ENCODE data around the gene IL3.
"Not testable (repeated sequence)": the region's sequence is repeated elsewhere in the genome, so short reads cannot be mapped to it uniquely, and the experiment has no call there.

Gene IL3

DNA sequence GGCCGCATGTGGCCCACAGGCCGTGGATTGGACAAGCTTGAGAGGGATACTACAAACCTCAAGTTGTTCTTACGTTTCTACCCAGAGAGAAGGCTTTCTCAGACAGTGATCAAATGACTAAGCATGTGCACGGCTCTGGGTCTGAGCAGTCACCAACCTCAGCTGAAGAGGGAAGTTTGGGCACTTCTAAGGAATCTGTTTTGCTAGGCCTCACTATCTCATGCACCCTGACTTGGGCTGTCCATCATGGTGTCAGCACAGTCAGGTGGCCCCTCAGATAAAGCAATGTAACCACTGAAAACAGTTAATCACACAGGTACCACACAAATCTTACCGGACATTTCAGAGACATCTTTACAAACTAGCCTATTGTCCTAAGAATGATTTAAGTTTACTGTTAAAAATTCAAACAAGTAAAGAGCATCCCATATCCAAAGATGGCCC, 37.7 kb downstream of the IL3 start:
- no peak for DNase-seq

DNA sequence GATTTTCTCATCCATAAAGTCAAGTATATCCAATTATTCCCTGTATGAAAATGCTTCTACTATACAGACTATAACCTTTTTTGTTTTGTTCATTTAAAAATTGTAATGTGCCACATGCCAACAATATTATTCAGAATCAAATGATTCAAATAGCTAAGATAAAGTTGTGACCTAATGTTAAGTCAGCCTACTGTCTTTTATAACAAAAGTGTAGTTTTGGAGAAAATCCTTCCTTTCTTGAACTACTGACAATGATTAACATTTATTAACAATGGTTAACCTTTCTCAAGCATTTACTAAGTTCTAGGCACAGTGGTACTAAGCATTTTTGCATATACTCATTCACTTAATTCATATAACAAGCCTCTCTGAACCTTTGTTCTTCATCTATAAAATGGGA, 38.2 kb downstream of the IL3 start:
- no peak for DNase-seq

DNA sequence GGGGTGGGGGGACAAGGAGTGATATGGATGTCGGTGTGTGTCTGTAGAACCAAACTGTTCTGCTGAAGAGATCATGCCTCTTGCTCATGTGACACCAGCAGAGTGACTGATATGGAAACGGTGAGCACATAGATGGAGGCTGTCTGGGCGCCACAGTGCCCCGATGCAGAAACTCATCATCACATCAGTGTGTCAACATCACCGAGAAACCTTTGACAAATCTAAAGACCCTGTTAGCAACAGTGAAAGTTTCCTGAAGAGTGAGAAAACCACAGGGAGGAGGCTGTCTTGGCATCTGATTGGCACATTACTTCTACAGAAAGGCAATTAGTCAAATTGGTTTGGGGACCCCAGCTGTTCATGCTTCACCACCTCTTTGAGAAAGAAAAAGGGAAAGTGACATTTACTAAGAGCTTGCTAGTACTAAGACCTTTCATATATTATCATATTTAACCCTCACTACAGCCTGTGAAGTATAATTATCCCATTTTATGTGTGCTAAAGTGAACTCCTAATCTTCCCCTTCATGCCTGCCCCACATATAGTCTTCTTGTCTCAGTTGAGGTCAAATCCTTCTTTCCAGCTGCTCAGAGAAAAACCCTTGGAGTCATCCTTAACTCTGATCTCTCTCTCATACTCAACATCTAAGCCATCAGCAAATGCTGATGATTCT, 38.8 kb downstream of the IL3 start:
- DNase-seq: no peak

DNA sequence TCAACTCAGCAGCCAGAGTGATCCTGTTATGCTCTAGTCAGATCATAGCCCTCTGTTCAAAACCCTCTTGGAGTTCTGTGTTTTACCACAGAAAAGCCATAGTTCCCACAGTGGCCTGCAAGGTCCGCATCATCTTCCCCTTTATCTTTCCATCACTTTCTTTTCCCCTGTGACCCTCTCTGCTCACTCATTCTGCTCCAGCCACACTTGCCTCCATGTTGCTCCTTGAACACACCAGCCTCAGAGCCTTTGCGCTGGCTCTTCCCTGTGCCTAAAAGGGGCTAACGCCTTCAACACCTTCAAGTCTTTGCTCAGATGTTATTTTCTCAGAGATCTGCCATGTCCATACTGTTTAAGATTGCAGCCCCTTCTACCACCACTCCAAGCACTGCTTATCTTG, 39.5 kb downstream of the IL3 start:
- no peak for DNase-seq

DNA sequence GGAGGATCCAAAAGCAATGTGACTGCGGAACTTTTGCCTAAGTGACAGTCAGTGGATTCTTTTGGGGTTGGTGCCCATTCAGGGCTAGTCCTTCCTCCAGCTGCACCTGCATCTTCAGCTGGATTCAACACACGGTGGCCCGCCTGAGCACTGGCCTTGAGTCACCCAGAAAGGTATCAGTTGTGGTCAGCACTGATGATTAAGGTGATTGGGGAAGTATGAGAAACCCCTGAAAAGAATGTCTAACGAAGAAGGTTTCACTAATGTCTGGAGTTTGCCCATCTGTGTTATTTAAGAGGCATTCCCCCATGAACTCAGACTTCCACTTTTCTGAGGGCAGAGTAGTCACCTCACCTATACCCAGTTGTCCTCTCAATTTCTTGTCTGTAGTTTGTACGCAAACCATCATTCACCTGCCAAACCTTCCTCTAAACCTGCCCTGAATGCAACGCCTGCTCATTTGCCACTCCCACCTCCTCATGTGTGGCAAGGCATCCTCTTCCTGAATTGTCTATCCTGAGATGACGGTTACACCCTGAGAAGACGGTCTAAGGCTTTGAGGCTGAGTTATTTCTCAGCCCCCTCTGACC, 40.3 kb downstream of the IL3 start:
- DNase-seq: no peak

DNA sequence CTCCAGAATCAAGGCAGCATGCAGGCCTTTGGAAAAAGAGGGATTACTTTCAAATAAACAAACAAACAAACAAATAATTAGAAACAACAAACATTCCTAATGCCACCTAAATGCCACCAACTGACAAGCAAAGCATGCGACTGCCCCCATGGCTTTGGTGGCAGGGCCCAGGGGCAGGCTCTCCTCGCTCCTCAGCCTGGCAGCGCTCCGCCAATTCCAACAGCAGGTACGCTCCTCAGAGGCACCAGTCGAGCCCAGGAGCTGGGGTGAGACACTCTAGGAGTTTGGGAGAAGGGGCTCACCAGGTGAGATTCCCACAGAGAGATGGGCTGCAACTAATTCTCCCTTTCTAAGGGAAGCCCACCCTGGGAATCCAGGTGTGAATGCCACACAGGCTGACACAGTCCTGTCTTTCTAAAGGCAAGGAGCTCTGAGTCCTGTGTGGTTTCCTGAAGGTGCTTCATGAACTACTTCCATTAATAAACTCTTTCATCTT, 41.0 kb downstream of the IL3 start:
- DNase-seq: no peak

DNA sequence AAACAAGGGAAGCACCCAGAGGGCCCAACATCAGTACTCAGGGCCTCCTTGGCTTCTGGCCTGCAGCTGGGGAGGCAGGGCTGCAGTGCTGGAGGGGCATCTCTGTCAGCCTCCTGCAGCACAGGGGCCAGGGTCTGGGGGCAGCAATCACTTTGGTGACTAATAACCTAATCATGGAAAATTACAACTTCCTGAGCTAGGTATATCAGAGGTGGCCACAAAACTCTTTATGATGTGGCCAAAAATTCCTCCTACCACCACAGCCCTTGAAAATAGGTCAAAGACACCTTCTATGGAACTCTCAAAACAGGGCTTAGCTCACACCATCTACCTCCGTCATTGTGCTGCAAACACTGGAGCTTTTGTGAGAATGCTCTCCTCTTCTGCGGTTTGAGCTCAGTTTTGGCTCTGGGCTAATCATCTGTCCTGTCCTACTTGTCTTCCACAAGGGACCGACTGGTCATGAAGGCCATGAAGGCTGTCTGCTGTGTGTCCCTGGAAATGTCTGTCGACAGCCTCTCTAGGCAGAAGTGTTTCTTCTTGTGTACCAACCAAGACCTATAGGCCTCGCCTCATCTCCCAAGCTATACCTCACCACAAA, 41.7 kb downstream of the IL3 start:
- DNase-seq: no peak

DNA sequence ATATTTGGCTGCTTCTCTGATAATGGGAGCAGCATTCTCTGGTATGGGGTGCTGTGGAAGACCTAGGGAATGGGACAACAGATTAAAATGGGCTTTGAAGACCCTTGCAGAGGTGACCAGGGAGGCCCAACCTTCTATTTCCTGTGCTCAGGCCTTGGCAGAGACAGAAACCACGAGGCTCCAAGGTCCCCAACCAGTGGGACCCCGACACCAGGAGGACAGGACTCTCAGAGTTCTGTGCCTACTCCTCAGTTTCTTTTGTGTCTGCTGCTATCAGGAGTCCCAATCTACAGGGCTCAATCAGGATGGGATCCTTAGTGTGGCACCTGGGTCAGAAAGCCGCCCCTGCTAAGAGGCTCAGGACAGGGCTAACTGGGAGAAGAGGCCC, 42.5 kb downstream of the IL3 start:
- no peak for DNase-seq

DNA sequence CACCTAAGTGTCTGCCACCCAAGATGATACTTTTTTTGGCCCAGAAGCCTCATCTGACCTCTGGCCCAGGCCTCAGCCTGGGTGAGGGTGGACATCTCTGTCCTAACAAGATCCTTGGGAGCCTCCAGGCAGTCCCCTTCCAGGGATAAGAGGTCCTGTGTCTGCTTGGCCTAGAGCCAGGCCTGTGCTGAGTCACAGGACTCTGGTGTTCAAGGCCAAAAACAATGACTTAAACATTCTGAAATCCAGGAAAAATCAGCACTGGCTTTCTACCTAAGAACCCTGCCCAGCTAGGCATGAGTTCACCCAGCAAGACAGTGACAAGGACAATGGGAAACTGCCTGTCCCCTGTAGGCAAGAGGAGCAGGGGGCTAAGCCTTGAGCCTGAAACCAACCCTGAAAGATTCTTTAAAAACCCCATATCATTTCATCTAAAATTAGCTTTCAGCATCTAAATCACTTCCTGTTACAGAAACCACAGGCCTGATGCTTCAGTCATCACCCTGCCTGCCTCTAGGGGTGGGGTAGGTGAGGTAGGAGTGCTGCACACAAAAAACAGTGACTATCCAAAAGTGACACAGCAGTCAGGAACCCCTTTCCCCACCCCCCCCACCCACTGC, 43.0 kb downstream of the IL3 start:
- DNase-seq: no peak

DNA sequence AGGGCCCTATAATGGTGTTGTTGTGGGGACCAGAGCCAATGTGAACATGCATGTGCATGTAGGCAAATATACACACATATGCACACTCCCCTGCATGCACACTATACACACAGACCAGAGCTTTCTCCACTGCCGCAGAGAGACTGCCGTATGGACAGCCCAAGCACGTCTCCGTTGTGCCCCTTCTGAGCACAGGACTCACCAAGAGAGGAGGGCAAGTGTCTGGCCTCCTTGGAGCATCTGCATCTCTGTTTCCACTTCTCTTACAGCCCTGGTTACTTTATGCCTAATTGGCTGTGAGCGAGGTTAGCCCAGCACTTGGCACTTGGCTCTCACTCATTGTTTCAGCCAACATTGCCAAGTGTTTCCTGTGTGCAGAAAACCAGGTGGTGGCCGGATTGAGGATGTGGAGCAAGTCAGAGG, 43.5 kb downstream of the IL3 start:
- DNase-seq: peak; percentile 46

DNA sequence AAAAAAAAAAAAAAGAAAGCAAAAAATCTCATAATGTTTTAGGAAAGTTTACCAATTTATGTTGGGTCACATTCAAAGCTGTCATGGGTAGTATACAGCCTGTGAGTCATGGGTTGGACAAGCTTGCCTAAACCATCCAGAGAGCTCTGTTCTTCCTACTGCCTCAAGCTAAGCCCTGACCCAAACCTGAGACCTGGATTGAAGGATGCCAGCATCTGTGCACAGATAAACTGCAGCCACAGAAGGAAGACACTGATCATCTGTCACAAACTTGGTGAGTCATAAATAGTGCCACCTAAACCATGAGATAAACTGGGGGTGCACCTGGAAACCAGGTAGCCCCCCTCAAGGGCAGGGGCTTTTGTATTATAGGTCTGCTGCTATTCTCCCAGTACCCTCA, 44.1 kb downstream of the IL3 start:
- no peak for DNase-seq

DNA sequence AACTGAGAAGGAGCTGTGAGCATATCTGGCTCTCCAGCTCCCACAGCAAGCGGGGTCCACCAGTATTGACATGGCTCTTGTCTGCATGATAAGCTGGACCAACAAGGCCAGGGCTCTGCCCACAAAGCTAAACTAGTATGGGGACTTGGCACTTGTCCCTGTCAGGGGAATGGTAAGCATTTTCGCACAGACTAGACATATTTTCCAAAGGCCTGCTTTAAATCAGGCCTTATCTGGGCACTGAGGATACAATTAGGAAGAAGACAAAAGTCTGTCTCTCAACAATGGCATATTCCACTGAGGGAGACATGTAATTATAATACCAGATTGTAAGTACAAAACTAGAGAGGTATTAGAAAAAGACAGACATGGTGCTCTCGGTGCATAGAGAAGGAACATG, 45.2 kb downstream of the IL3 start:
- DNase-seq: no peak

DNA sequence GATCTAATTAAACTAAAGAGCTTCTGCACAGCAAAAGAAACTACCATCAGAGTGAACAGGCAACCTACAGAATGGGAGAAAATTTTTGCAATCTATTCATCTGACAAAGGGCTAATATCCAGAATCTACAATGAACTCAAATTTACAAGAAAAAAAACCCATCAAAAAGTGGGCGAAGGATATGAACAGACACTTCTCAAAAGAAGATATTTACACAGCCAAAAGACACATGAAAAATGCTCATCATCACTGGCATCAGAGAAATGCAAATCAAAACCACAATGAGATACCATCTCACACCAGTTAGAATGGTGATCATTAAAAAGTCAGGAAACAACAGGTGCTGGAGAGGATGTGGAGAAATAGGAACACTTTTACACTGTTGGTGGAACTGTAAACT, 48.0 kb downstream of the IL3 start:
- DNase-seq: not testable (repeated sequence)

DNA sequence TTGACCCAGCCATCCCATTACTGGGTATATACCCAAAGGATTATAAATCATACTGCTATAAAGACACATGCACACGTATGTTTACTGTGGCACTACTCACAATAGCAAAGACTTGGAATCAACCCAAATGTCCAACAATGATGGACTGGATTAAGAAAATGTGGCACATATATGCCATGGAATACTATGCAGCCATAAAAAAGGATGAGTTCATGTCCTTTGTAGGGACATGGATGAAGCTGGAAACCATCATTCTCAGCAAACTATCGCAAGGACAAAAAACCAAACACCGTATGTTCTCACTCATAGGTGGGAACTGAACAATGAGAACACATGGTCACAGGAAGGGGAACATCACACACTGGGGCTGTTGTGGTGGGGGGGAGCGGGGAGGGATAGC, 48.5 kb downstream of the IL3 start:
- not testable (repeated sequence) for DNase-seq

DNA sequence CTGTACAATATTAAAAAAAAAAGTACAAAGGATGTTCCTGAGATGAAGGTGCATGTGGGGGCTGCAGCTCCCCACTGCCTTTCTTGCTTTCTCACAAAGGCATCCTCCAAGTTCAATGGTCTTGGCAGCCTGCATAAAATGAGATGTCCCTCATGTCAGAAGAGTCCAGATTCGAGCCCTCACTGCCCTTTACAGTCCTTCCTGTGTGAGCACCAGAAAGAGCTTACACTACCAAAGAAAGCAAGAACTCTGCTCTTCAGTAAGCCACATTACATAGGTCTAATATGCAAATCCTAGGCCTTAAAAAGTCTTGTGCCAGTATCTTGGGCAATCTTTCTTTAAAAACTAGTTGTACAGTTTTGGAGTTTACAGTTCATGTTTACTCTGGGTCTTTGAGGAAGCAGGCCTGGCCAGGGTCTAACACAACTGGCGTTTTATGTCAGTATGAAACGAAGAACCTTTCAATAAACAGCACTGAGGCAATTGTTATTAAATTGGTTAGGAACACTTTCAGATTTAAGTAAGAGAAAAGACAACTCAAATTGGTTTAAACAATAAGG, 49.1 kb downstream of the IL3 start:
- DNase-seq: no peak

DNA sequence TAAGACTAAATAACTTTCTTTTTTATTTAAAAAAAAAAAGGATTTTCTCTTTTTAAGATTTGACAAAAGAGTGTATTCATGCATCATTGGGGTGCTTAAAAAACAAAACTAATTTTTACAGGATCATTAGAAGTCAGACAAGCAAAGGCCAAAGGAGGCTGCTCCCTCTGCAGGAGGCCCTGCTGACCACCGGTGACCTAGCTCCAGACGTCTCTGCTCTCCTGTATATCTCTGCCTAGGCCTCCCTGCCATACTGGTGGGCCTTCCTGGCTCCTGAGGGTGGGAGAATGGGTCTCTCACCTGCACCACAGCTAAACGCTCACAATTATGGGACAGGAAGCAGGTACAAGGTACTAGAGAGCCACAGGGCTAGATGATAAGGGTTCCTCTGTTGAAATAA, 49.7 kb downstream of the IL3 start:
- DNase-seq: no peak

DNA sequence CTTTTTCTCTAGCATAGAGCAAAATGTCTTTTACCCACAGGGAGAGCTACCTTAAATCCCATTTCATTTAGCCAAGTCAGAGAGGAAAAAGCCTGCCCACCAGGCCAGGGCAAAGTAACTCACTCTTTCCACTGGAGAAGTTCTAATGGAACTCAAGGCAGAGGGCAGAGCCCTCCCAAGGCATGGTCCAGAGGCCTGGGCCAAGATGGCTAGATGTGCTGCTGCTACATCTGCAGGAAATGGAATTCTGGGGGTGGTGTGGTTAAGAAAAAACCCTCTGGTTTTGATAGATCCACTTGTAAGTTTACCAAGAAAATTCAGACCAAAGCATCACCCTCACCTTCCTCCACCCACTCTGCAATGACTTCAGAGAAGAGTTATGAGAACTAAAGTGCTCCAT, 50.5 kb downstream of the IL3 start:
- DNase-seq: no peak

DNA sequence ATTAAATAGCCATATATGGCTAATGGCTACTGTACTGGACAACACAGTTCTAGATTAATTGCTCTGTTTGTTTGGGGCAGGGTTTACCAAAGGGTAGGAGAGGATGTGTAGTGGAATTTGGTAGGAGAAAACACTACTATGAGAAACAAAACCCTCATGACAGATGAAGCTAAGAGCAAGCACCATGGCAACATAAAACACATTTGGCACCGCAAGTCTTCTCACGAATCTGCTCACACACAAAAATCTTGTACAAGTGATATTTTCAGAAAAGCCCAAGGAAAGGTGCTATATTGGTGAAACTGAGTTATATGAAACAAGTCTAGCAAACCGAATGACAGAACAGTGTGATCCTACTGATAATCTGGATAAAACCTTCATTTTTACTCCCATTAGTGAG, 51.7 kb downstream of the IL3 start:
- DNase-seq: no peak

Data from NCI-H510A treated with DMSO at 0.1 percent for 48 hours (cell line).